ENCODE measurements around the gene ZACN. TPM values are rescaled to one million over a fixed set of nuclear protein-coding genes. Genes with fewer than 3 reads are reported as not detected.

Gene ZACN
- total RNA-seq, 1 experiment from 2014 or later: 0.09 TPM

DNA sequence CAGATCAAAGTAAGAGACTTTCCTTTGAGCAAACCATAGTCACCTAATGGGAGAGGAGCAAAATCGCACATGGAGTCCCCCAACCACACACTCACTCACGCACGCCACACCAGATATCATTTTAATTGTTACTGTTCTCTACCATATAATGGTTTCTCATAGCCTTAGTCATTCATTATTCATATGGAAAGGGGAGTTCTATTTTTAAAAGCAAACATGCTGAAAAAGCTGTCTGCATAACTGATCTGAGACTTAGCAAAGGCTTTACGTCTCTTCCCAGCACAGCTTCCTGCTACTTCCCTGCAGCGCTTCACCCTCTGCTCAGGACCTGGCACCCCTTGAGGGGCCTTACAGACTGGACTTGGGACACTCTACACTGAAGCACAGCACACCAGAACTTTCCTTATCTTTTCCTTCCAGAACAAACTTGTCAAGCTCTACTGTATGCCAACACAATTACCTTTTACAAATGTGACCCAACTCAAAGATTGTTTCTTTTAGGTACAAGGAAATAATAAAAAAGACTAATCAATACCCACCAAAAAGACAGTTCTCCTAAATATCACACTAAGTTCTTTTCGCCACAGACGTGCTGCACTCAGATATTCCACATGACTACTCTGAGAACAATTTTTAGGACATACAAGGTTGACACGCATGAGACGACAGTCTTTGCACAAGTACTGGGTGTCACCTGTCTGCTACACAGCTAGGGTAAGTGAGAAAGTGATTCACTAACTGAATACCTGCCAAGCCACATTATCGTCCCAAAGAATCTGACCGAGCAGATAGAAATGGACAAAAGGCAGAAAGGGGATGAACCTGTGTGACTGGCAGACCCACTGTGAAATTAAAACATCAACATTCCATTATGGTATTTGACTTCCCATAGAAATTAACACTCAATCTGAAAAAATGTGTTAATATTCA is 28.2 kb upstream of the ZACN start:
- no peak overlapping the region for H3T11ph ChIP-seq (ENCODE audit: low read length)
- no peak overlapping the region for H3K14ac ChIP-seq (ENCODE audit: insufficient read depth, low read length)
- no peak overlapping the region for H3K23ac ChIP-seq (ENCODE audit: insufficient read length, low read depth, low read length)
- no peak overlapping the region for H3K27ac ChIP-seq (ENCODE audit: insufficient read length, low read depth, low read length)
- H2AK5ac ChIP-seq (ENCODE audit: insufficient read length, low read length): no peak overlapping the region
- no peaks in the 10 kb centered on the region for H3K79me1 ChIP-seq (ENCODE audit: insufficient read depth, low read depth, low read length, poor library complexity, severe bottlenecking)
- Mint-ChIP-seq H3K36me3 (ENCODE audit: insufficient read depth in 1 of 3, low read depth in 3 of 3) (peaks cover 34 to 76% (median 70%) of the 10 kb centered on the region in 3 experiments; a peak in 6 of 7 replicates), H3K27ac (peak overlapping the region in 2 of 3 experiments; percentile 48 to 63; a peak in 3 of 7 replicates), H3K9me3 (no peaks in the 10 kb centered on the region), H3K4me1 (peaks cover 3 to 15% of the 10 kb centered on the region in 2 experiments), H3K27me3 (ENCODE audit: low read depth) (no peaks in the 10 kb centered on the region), H3K4me3 (no peak overlapping the region)
- no peak overlapping the region for H4K8ac ChIP-seq (replicated peaks; ENCODE audit: insufficient read length, low read depth, low read length)
- no peak overlapping the region for H3K18ac ChIP-seq (ENCODE audit: insufficient read length, low read depth, low read length)
- no peak overlapping the region for H2BK12ac ChIP-seq (ENCODE audit: insufficient read length, low read depth, low read length)
- no peaks in the 10 kb centered on the region for H4K20me1 ChIP-seq (ENCODE audit: control insufficient read depth, insufficient read depth, insufficient read length)
- WGBS (ENCODE audit: extremely low coverage, insufficient read length, low lambda C conversion rate): no CpG with 5 or more reads among the region's 11 CpGs
- no peak overlapping the region for H2BK15ac ChIP-seq (ENCODE audit: low read depth, low read length)
- no peak overlapping the region for H3K9ac ChIP-seq (ENCODE audit: extremely low read depth, insufficient read length, low read length)
- no peak overlapping the region for H2BK120ac ChIP-seq (ENCODE audit: low read depth, low read length, poor library complexity, severe bottlenecking)
- no peak overlapping the region for H2BK5ac ChIP-seq (ENCODE audit: insufficient read length, low read length)
- no peak overlapping the region for H3K56ac ChIP-seq (ENCODE audit: insufficient read length, low read depth, low read length)
- DNase-seq: no peak
- H3K4ac ChIP-seq (ENCODE audit: low read depth, low read length): no peak overlapping the region
- no peaks in the 10 kb centered on the region for H3K4me1 ChIP-seq (ENCODE audit: insufficient read depth, low read length)
- no peak overlapping the region for H2AFZ ChIP-seq (ENCODE audit: low read length)
- no peaks in the 10 kb centered on the region for H3K9me3 ChIP-seq (ENCODE audit: control insufficient read depth, low read depth, low read length)
- H3K23me2 ChIP-seq (ENCODE audit: insufficient read length, low read depth, low read length, poor library complexity, severe bottlenecking): no peaks in the 10 kb centered on the region
- H4K5ac ChIP-seq (ENCODE audit: insufficient read length, low read depth, low read length): no peak overlapping the region
- no peaks in the 10 kb centered on the region for H3K79me2 ChIP-seq (ENCODE audit: insufficient read depth, low read length)
- no peak overlapping the region for H3K4me2 ChIP-seq (ENCODE audit: insufficient read depth, insufficient read length, low read length)
- no peaks in the 10 kb centered on the region for H3K27me3 ChIP-seq (ENCODE audit: insufficient read depth, low read length)
- no peak overlapping the region for H4K91ac ChIP-seq (ENCODE audit: insufficient read length, low read depth, low read length)
- TF ChIP-seq, protein P1, sequence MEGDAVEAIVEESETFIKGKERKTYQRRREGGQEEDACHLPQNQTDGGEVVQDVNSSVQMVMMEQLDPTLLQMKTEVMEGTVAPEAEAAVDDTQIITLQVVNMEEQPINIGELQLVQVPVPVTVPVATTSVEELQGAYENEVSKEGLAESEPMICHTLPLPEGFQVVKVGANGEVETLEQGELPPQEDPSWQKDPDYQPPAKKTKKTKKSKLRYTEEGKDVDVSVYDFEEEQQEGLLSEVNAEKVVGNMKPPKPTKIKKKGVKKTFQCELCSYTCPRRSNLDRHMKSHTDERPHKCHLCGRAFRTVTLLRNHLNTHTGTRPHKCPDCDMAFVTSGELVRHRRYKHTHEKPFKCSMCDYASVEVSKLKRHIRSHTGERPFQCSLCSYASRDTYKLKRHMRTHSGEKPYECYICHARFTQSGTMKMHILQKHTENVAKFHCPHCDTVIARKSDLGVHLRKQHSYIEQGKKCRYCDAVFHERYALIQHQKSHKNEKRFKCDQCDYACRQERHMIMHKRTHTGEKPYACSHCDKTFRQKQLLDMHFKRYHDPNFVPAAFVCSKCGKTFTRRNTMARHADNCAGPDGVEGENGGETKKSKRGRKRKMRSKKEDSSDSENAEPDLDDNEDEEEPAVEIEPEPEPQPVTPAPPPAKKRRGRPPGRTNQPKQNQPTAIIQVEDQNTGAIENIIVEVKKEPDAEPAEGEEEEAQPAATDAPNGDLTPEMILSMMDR (conservative IDR thresholded peaks at IDR 0.05): no peak
- H2BK20ac ChIP-seq (ENCODE audit: low read depth, low read length, poor library complexity, severe bottlenecking): no peak overlapping the region
